ENCODE measurements around the gene NCOA7. TPM values are rescaled to one million over a fixed set of nuclear protein-coding genes. Genes with fewer than 3 reads are reported as not detected.
A peak's percentile ranks its signal among the peaks of the same experiment; 100 is the strongest.

NCOA7 gene, protein sequence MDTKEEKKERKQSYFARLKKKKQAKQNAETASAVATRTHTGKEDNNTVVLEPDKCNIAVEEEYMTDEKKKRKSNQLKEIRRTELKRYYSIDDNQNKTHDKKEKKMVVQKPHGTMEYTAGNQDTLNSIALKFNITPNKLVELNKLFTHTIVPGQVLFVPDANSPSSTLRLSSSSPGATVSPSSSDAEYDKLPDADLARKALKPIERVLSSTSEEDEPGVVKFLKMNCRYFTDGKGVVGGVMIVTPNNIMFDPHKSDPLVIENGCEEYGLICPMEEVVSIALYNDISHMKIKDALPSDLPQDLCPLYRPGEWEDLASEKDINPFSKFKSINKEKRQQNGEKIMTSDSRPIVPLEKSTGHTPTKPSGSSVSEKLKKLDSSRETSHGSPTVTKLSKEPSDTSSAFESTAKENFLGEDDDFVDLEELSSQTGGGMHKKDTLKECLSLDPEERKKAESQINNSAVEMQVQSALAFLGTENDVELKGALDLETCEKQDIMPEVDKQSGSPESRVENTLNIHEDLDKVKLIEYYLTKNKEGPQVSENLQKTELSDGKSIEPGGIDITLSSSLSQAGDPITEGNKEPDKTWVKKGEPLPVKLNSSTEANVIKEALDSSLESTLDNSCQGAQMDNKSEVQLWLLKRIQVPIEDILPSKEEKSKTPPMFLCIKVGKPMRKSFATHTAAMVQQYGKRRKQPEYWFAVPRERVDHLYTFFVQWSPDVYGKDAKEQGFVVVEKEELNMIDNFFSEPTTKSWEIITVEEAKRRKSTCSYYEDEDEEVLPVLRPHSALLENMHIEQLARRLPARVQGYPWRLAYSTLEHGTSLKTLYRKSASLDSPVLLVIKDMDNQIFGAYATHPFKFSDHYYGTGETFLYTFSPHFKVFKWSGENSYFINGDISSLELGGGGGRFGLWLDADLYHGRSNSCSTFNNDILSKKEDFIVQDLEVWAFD
- total RNA-seq (10 to 100 TPM in 7 of 10 donors, 1 to 10 TPM in 3; 6.2 to 21.3 (median 11.1) TPM), polyA plus RNA-seq (10 to 100 TPM in 1 of 2 donors, 1 to 10 TPM in 1; 4.2 to 10.2 TPM)
- long read RNA-seq, donor 1, full-length matches to known transcripts: 4 of 6 reads
- long read RNA-seq, donor 1, partial matches to known transcripts: 2 of 6 reads
- long read RNA-seq, donor 1, other reads (novel, unspliced or antisense): 0 of 6 reads
- long read RNA-seq, donor 2, partial matches to known transcripts: 0 of 5 reads
- long read RNA-seq, donor 2, other reads (novel, unspliced or antisense): 3 of 5 reads
- long read RNA-seq, donor 3, full-length matches to known transcripts: 4 of 8 reads
- long read RNA-seq, donor 3, partial matches to known transcripts: 2 of 8 reads
- long read RNA-seq, donor 3, other reads (novel, unspliced or antisense): 2 of 8 reads

DNA sequence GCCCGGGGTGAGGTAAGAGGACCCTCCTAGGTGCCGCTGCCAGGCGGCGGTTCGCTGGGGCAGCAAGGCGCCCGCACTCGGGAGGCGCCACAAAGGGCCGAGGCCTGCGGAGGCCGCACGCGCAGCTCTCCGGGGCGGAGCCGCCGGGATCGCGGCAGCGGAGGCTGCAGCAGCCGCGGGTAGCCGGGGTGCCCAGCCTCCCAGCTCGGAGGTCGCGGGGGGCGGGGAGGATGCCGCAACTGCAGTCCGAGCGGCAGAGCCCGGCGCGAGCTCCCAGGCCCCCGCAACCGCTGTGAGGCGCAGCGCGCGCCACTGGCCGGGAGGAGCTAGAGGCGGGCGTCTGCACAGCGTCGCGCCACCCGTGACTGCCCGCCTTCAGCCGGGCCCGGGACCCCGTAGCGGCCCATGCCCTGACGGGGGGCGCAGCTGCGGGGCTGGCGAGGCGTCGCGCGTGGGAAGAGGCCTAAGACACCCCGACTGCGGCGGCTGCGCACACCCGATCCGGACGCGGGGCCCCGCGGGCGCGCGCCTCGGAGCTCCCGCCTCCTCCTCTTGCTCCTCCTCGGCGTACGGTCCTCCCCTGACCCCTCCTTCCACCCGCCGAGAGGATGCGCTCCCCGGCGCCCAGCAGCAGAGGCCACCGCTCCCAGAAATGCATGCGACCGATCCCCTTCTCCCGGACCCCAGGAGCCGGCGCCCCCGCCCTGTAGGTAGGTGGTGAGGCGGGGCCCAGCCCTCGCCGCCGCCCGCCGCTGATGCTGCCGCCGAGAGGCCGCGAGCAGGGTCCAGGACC is at the start of gene NCOA7:
Gene NCOA7, plus strand, starts transcription at position 603 of the 793 bp plus-strand sequence. CDS start 24,395 bp downstream, outside the sequence.
- Histone ChIP-seq H3K4me3 (peak within 1 kb of the TSS; percentile 68 to 96 (median 87)), H3K27me3 (no peaks in the 10 kb centered on the region), H3K27ac (peak within 1 kb of the TSS; percentile 92 to 98 (median 96)), H3K4me1 (peaks cover 10 to 54% (median 33%) of the 10 kb centered on the region in 9 donors), H3K36me3 (no peaks in the 10 kb centered on the region), H3K9me3 (no peaks in the 10 kb centered on the region)
- peak; percentile 85 to 86 for DNase-seq
- intact Hi-C loops (cut with DNase I): loop anchor here in 6 of 10 donors (2.0 to 10.0 kb wide), 4 partner anchors 52 to 167 kb away; partner anchors contain the start of gene HINT3 (in 3 of the 6)
- 0% methylated on average over 100 of the region's 100 CpGs for WGBS, 2 donors
- TF ChIP-seq, protein P1, sequence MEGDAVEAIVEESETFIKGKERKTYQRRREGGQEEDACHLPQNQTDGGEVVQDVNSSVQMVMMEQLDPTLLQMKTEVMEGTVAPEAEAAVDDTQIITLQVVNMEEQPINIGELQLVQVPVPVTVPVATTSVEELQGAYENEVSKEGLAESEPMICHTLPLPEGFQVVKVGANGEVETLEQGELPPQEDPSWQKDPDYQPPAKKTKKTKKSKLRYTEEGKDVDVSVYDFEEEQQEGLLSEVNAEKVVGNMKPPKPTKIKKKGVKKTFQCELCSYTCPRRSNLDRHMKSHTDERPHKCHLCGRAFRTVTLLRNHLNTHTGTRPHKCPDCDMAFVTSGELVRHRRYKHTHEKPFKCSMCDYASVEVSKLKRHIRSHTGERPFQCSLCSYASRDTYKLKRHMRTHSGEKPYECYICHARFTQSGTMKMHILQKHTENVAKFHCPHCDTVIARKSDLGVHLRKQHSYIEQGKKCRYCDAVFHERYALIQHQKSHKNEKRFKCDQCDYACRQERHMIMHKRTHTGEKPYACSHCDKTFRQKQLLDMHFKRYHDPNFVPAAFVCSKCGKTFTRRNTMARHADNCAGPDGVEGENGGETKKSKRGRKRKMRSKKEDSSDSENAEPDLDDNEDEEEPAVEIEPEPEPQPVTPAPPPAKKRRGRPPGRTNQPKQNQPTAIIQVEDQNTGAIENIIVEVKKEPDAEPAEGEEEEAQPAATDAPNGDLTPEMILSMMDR (IDR thresholded peaks at IDR 0.05): peak in 1 of 9 donors; percentile 14
- ATAC-seq: peak; percentile 89 to 97 (median 95)

DNA sequence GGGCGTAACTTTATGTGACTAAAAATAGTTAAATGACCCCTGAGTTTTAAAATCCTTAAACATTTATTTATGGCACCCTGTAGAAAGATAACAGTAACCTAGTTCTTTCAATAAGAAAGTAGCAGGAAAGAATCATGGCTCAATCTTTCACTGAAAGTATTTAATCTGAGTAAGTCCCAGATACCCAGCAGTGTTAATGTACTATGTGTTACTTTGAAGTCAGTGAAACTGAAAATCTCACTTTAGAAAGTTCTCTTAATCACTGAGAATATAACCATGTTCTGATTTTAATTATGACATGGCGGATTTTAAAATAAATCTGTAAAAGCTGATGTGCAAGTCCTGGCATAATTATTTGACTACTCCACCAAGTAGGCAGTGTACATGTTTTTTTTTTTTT is 49.4 kb upstream of the NCOA7 start:
- intact Hi-C loops (cut with DNase I): loop anchor here in 3 of 10 donors (10.0 kb wide), 2 partner anchors 157 to 297 kb away; no protein-coding TSS in a partner anchor
- 96% methylated on average over 2 of the region's 2 CpGs for WGBS, 2 donors
- TF ChIP-seq, protein P1 (IDR thresholded peaks at IDR 0.05): no peak
- Histone ChIP-seq H3K4me1 (peaks cover 0 to 50% (median 9%) of the 10 kb centered on the region in 9 donors), H3K27me3 (peaks cover 0 to 56% (median 0%) of the 10 kb centered on the region in 7 donors), H3K4me3 (no peak overlapping the region), H3K9me3 (no peaks in the 10 kb centered on the region), H3K27ac (no peak overlapping the region), H3K36me3 (no peaks in the 10 kb centered on the region)
- no peak for DNase-seq
- no peak for ATAC-seq

DNA sequence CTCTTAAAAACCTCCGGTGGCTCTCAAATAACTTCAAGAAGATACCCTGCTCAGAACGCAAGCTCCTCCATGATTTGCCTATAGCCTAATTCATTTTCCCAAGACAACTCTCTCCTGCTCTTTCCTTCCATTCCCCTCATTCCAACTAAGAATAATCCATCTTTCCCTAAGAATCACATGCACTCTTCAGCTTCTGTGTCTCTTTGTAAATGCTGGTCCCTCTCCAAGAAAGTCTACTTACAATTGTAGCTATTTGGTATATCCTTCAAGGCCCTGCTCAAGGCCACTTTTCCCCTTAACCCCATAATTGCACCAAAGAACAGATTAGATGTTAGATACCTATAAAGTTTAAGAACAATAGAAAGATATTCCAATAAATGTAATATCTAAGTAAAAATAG is 48.7 kb upstream of the NCOA7 start:
- intact Hi-C loops (cut with DNase I): loop anchor here in 3 of 10 donors (10.0 kb wide), 2 partner anchors 157 to 297 kb away; no protein-coding TSS in a partner anchor
- H3K9me3 ChIP-seq: no peaks in the 10 kb centered on the region
- TF ChIP-seq, protein P1 (IDR thresholded peaks at IDR 0.05): no peak
- H3K36me3 ChIP-seq: no peaks in the 10 kb centered on the region
- peak overlapping the region in 4 of 10 donors; percentile 16 to 35 (median 20) for H3K4me3 ChIP-seq
- peaks cover 0 to 50% (median 12%) of the 10 kb centered on the region in 9 donors for H3K4me1 ChIP-seq
- 89 to 91% methylated on average over 2 of the region's 2 CpGs for WGBS, 2 donors
- H3K27me3 ChIP-seq: peaks cover 0 to 63% (median 0%) of the 10 kb centered on the region in 7 donors
- H3K27ac ChIP-seq: peak overlapping the region in 8 of 10 donors; percentile 7 to 96 (median 34)
- no peak for DNase-seq
- ATAC-seq: no peak
